ENCODE data around the gene MYO1A.

The MYO1A gene

GRCh38 chr12:57087691-57088353, 37.9 kb upstream of the MYO1A start (continued):
- TF ChIP-seq ZBTB11 (tag by site-specific recombination; conservative IDR thresholded peaks at IDR 0.05; ENCODE audit: low read depth) (peak; percentile 8), ZIC2 (tag by site-specific recombination; IDR thresholded peaks at IDR 0.05) (no peak), SALL2 (tag by site-specific recombination; IDR thresholded peaks at IDR 0.05; ENCODE audit: borderline replicate concordance) (no peak), KLF16 (tag by site-specific recombination; IDR thresholded peaks at IDR 0.05) (no peak), ZNF701 (tag by site-specific recombination; IDR thresholded peaks at IDR 0.05) (no peak), MEIS1 (CRISPR knock-in tag; IDR thresholded peaks at IDR 0.05; ENCODE audit: borderline replicate concordance) (no peak), GLI4 (tag by site-specific recombination; IDR thresholded peaks at IDR 0.05) (no peak), PRDM4 (tag by site-specific recombination; IDR thresholded peaks at IDR 0.05) (no peak), MYNN (tag by site-specific recombination; IDR thresholded peaks at IDR 0.05; ENCODE audit: borderline replicate concordance) (no peak), PRDM6 (tag by site-specific recombination; IDR thresholded peaks at IDR 0.05) (no peak), ZNF398 (tag by site-specific recombination; IDR thresholded peaks at IDR 0.05) (peak; percentile 95), ZNF280C (tag by site-specific recombination; IDR thresholded peaks at IDR 0.05) (no peak), ZBTB21 (tag by site-specific recombination; IDR thresholded peaks at IDR 0.05) (no peak), ZNF169 (tag by site-specific recombination; IDR thresholded peaks at IDR 0.05) (no peak), ZNF626 (tag by site-specific recombination; IDR thresholded peaks at IDR 0.05) (no peak), ZBTB8A (tag by site-specific recombination; IDR thresholded peaks at IDR 0.05) (no peak), ZNF639 (tag by site-specific recombination; IDR thresholded peaks at IDR 0.05) (no peak), ZNF549 (tag by site-specific recombination; IDR thresholded peaks at IDR 0.05) (no peak), ZNF366 (tag by site-specific recombination; conservative IDR thresholded peaks at IDR 0.05) (no peak), ZNF518A (tag by site-specific recombination; conservative IDR thresholded peaks at IDR 0.05; ENCODE audit: low read depth) (no peak)

Measured in HEK293 (cell line).